Sciatic nerve (tissue), 2 donors: Measurements from ENCODE around the gene PWWP2A. TPM values are rescaled to one million over a fixed set of nuclear protein-coding genes. Genes with fewer than 3 reads are reported as not detected.
"Not testable (repeated sequence)": the region's sequence is repeated elsewhere in the genome, so short reads cannot be mapped to it uniquely, and the experiment has no call there.

Experiments
- ATAC-seq: fragments of 200-7000 bp; cut with Tn5 transposase; one replicate; pipeline ENCODE4 v1.9.1; 2020; ENCODE audit warnings: mild to moderate bottlenecking, moderate library complexity
- DNase-seq: peaks from one replicate; pipeline ENCODE4 v3.0.0-alpha.2; 2020; ENCODE audit warnings: low spot score
- intact Hi-C: fragments of 100-400 bp; cut with DNase I; formaldehyde crosslinking; loops from one replicate; pipeline ENCODE4 v1.14.2; 2022
- total RNA-seq: library from RNA; stranded (reverse); fragmentation: NEBNext Ultra II Directional; extraction: Animal tissue kit (Norgen Biotek cat#: 25700); gene quantifications from one replicate; pipeline ENCODE4 v1.2.1, GENCODE V29; 2021
- donor health status: DM: no; HTN: no; CAD: no.
- donor health status: DM: no; HTN: no; CAD: no.

The PWWP2A gene
- 26.6 TPM for total RNA-seq

GRCh38 chr5:160119142-160119904, at the start of gene PWWP2A:
Gene PWWP2A (minus strand): TSS chr5:160119450. CDS start chr5:160119388, 62 bp downstream.
- peak; percentile 99 for ATAC-seq
- peak; percentile 100 for DNase-seq
- intact Hi-C loops, result no loop called here

DNA sequence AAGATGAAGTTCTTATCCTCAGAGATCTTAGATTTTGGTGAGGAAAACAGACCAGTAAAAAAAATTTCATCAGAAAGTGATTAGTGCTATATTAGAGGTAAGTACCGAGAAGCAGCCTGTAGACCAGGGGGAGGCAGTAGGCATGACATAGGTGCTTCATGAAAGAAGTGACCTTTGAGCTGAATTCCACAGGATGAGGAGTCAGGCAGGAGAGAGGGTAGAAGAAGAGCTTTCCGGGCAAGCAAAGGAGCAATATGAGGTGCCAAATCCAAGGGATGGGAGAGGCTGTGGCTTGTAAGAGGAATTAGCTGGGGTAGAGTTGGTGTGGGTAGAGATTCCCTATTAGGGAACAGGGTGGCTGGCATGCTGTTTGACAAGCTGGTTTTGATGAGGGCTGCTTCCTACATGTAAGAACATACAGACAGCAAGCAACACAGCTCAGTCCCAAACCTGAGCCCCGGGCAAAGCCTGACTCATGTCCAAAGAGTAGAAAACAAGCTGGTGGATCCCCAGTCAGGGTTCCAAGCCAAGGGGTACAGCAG, 48.4 kb upstream of the PWWP2A start:
- ATAC-seq (no peak), DNase-seq (no peak)
- intact Hi-C loops, result no loop called here

DNA sequence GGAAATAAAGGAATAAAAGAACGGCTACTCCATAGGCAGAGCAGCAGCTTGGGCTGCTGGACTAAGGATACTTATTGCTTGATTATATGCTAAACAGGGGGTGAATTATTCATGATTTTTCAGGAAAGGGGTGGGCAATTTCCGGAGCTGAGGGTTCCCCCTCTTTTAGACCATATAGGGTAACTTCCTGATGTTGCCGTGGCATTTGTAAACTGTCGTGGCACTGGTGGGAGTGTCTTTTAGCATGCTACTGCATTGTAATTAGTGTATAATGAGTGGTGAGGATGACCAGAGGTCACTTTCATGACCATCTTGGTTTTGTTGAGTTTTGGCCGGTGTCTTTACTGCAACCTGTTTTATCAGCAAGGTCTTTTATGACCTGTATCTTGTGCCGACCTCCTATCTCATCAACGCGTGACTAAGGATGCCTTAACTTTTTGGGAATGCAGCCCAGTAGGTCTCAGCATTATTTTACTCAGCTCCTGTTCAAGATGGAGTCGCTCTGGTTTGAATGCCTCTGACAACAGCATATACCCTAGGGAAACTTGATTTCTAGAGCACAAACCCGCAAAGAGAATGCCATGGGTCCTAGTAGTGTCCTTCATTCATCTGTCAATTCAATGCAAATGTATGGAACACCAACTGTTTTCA, 47.8 kb upstream of the PWWP2A start:
- ATAC-seq (no peak), DNase-seq (no peak)
- intact Hi-C loops, result no loop called here

DNA sequence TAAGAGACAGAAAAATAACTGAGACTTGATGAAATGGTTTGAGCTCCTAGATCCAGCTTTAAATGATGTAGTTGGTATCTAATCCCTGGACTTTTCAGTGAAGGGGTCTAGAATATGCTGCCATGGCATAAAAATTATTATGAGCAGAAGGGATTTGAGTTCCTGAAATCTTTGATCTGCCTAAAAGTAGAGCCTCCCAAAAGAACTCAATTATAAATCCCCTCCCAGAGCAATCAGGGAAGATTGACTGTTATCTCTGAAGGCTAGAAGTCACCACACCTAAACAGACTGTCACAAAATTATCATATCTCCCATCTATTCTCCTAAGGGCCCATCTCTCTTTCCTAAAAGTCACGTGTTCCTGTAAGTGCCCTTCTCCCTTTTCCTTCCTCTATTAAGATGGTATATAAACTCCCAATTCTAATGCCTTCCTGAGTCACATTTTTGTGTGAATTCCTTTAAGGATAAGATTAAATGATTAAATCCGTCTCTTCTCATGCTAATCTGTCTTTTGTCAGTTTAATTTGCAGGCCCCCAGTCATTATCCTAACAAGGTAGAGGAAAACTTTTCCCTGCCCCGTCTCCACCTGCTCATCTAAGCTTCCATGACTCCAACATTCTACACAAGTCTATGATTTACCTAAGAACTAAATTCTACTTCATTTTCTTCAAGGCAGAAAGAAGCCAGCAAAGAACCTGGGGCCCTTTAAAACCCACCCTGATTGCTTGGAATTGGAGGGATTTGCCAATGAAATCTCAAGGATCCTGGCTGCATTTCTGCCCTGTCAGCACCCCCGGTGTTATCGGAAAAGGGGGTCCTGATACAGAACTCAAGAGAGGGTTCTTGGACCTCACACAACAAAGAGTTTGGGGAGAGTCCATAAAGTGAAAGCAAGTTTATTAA, 47.1 kb upstream of the PWWP2A start:
- ATAC-seq (no peak), DNase-seq (no peak)
- intact Hi-C loops, result no loop called here

DNA sequence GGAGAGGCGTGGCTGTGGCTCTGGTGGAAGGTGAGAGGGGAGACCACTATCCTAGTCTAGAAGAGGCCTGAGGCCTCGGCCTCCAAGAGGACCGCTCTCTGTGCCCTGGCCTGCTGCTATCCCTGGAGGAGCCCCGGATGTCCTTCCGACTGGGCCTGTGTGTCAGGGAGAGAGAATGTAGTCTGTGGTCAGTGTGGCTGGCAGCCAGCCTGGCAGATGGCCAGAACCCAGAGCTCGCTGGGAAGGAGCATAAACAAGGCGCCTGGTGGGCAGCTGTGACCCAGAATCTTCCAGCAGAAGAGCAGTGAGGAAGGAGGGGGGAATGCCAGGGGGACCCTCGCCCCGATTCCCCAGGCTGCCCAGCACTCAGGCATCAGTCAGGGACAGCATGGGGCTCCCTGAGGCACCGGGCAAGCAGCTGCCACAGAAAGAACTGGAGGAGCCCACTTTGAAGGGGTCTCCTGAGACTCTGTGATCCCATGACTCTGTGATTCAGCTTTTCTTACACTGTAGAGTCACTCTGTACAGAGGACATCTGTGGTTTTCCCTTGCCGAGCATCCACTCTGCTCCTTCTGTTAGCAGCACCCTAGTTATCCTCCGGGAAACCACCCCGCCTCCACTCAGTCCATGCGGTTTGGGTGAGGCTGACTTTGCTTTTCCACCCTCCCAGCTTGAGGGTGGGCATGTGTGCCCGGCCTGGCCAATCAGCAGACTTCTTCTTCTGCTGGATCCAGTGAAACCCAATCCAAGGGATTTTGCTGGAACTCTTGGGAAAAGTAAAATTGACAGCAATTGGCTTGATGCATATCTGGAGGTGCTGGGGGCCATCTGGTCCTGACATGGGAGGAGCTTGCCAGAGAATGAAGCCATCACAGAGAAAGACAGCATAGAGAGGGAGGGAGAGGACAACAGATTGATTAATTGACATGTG, 46.2 kb upstream of the PWWP2A start:
- peak; percentile 95 for DNase-seq
- intact Hi-C loops, result no loop called here
- ATAC-seq, result peak; percentile 96

- DNase-seq (no peak), ATAC-seq (no peak)
- intact Hi-C loops, result no loop called here
These were observed 43.7 kb upstream of the PWWP2A start for GRCh38 chr5:160162910-160163309.

- ATAC-seq, result no peak
- intact Hi-C loops, result no loop called here
- DNase-seq, result no peak
These were observed 42.4 kb upstream of the PWWP2A start for GRCh38 chr5:160161626-160162025.

DNA sequence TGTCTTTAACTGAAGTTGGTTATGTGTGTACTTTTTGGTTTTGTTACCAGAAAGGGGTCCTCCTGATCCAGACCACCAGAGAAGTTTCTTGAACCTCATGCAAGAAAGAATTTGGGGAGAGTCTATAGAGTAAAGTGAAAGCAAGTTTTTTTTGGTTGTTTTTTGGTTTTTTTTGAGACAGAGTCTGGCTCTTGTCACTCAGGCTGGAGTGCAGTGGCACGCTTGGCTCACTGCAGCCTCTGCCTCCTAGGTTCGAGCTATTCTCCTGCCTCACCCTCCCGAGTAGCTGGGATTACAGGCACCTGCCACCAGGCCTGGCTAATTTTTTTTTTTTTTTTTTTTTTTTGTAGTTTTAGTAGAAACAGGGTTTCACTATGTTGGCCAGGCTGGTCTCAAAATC, 41.6 kb upstream of the PWWP2A start:
- DNase-seq, ATAC-seq, intact Hi-C loops: not testable (repeated sequence)

DNA sequence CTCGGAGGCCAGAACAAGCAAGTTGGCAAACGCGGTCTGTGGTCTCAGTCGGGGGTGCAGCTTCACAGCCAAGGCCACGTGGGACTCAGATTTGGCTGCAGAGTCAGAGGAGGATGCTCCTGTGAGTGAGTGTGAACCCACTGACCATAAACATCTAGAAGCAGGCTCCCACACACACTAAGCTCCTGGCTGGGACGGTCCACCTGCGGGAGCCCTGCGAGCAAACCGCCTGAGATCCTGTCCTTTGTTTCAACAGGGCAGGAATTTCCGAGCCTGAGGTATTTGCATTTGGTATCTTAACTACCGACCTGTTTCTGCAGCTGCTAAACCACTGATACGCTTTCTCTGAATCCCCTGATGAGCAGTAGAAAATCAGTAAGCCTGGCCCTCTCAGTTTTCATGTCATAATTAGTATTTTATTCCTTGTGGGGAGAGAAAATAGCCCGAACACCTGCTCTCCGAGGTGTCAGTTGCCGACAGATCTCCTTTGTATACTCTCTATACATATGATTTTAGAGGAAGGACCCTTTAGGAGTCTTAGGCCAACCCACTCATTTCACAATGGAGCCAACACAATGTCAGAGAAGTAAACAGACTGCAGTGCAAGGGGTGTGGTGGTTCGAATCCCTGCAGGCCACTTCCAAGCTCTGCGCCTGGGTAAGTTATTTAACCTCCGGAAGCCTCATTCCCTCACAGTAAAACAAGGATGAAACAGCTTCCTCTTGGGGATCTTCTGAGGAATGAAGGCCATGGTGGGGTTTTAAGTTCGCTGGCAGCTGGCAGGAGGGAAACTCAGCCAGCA, 40.9 kb upstream of the PWWP2A start:
- DNase-seq (no peak), ATAC-seq (peak; percentile 29)
- intact Hi-C loops, result no loop called here

GRCh38 chr5:160158087-160158486, 38.8 kb upstream of the PWWP2A start:
- intact Hi-C loops, result no loop called here
- no peak for ATAC-seq
- DNase-seq, result no peak

GRCh38 chr5:160155017-160155750, 35.9 kb upstream of the PWWP2A start:
- intact Hi-C loops, result no loop called here
- ATAC-seq (no peak), DNase-seq (no peak)

DNA sequence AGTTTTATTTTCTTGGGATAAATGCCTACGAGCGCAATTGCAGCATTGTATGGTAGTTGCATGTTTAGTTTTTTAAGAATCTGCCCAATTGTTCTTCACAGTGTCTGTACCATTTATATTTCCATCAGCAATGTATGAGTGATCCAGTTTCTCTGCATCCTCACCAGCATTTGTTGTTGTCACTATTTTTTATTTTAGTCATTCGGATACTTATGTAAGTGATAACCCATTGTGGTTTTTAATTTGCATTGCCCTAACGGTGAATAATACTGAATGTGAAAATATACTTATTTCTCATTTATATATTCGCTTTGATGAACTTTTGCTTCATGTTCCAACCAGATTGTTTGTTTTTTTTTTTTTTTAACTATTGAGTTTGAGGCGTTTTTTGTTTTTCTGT, 33.7 kb upstream of the PWWP2A start:
- ATAC-seq, result no peak
- intact Hi-C loops, result no loop called here

GRCh38 chr5:160152287-160152686, 33.0 kb upstream of the PWWP2A start:
- intact Hi-C loops, result no loop called here
- DNase-seq (no peak), ATAC-seq (no peak)

More for the DNA sequence above, 33.7 kb upstream of the PWWP2A start:
- DNase-seq, result no peak

- intact Hi-C loops, result no loop called here
- ATAC-seq (no peak), DNase-seq (no peak)
These were observed 31.8 kb upstream of the PWWP2A start for GRCh38 chr5:160151017-160151416.

- DNase-seq, result no peak
- no peak for ATAC-seq
- intact Hi-C loops, result no loop called here
These were observed 31.1 kb upstream of the PWWP2A start for GRCh38 chr5:160150381-160150780.

- DNase-seq, ATAC-seq, intact Hi-C loops: not testable (repeated sequence)
These were observed 25.2 kb upstream of the PWWP2A start for GRCh38 chr5:160144436-160144835.

- DNase-seq, result no peak
- intact Hi-C loops, result no loop called here
- no peak for ATAC-seq
These were observed 15.1 kb upstream of the PWWP2A start for GRCh38 chr5:160134332-160134731.
